COR-L47 (cell line): ENCODE data around the gene TAF11.
"Not testable (repeated sequence)": the region's sequence is repeated elsewhere in the genome, so short reads cannot be mapped to it uniquely, and the experiment has no call there.

Source experiments
- DNase-seq: peaks from one replicate; lab custom pipeline; 2025; lab: John Stamatoyannopoulos, UW

The TAF11 gene

DNA sequence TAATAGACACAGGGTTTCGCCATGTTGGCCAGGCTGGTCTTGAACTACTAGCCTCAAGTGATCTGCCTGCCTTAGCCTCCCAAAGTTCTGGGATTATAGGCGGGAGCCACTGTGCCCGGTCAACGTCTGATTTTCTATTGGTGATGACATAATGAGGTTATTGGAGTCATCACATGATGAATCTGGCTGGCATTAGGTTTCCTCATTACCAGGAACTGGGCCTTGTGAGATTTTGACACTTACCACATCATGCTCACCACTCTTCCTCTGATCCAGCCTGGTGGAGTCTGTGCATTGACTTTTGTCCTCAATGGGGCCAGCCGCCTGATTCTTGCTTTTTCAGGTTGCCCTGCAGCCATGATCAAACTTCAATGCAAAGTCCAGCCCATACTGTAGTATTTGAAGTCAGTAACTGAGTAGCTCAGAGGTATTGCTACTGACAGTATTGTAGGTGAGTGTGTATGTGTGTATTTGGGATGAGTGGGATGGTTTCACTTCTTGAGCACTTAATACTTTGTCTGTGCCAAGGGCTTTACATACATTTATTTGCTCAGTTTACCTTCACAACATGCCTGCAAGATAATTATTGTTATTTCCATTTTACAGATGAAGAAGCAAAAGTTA lies 17.3 kb upstream of the TAF11 start:
- DNase-seq = no peak

DNA sequence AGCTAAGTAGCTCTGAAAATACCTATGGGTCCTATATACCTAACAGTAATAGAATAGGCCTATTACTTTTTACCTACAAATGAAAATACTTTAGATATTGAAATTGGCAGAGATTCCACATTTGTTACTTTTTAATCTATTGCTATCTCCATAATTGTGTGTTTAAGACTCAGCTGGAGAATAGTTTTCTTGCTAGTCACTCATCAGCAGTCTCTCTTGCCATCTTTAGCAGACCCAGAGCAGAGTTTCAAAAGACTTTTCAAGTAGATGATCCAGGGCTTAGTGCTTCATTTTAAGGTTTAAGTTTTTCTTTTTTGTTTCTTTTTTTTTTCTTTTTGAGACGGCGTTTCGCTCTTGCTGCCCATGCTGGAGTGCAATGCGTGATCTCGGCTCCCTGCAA lies 14.1 kb upstream of the TAF11 start:
- no peak for DNase-seq

DNA sequence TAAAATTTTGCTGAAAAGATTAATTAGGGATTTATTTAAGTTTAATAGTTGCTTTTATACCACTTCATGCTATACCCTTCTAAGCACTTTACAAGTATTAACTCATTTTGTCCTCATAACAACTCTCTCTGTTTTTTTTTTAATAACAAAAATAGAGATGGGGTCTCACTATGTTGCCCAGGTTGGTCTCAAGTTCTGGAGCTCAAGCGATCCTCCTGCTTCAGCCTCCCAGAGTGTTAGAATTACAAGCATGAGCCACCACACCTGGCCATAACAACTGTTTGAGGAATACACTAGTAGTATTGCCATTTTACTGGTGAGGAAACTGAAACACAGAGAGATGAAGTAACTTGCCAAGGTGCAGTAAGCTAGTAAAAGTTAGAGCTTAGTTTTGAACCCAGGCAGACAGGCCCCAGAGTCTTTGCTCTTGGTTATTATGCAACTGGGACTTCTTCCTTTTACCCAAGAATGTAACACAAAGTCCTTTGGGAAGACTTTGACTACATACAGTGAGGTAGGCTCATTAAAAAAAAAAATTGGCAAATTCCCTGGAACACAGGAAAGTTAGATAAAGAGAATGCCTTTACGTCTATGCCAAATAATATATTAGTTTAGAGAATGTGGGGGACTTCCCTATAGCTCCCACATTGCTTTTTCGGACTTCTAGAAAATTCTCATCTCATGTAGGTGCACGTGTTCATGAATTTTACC lies 12.6 kb upstream of the TAF11 start:
- DNase-seq = no peak

GRCh38 chr6:34899748-34900147 lies 11.9 kb upstream of the TAF11 start:
- DNase-seq = not testable (repeated sequence)

DNA sequence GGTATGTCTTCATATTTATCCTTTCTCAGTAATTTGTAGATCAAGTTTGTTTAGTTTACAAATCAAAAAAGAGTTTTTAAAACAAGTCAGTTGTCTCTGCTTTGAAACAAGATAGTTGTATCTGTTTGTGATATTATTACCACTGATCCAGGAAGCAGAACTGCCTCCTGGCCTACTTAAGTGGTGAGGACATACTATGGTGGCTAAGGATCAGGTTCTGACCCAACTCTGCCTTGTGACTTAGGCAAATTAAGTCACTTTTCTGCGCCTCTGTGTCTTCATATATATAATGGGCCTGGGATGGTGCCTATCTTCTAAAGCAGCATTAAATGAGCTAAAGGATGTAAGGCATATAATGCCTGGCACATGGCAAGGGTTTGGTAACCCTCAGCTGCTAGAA lies 9.9 kb upstream of the TAF11 start:
- DNase-seq = no peak

DNA sequence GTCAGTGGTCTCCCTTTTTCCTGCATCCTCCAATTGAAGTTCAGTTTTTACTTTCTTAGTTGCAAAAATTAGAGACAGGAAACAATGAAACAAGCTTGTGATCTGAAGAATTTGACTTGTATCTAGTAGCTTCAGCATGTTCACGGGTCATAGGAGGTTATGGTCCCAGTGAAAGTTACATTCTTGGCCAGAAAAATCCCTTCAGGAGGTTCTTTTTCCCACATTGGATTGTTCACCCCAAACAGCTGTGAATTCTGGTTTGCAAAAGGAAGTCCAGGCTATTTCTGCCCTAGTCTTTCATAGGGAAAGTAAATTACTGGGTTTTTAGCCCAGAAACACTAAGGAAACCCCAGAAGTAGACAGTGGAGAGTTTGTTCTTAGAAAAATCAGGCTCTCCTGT lies 9.3 kb upstream of the TAF11 start:
- DNase-seq = no peak

GRCh38 chr6:34894693-34895092 lies 6.9 kb upstream of the TAF11 start:
- no peak for DNase-seq

DNA sequence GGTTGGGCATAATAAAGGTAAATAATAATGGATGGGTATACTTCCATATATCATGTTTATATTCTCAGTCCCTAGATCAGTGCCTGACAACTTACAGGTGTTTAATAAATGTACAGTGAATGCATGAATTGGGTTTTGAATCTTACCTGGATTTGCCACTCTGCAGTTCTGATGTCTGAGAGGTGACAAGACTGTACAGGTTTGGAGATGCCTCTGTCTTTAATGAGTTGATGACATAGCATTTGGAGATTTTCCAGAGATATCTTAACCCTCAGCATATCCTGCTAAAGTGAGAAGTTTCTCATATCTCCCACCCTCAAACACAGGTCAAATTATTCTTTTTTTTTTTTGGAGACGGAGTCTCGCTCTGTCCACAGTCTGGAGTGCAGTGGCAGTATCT lies 3.5 kb upstream of the TAF11 start:
- DNase-seq = no peak

DNA sequence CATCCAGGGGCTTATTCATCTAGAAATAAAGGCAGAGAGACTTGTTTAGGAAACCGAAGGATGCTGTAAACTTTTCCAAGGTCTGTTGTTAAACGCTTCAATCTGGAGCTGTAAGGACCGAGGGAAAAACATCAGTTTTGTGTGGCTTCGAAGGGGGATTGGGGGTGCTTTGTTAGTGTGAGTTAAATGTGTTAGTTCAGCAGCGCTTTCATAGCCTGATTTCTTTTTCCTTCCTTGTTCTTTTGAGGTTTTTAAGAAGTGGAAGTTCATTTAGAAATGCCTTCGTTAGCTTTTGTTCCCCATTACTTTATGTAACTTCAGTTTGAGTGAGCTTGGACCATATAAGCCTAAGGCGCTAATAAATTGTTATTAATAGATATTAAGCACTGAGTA lies 2.7 kb upstream of the TAF11 start:
- DNase-seq = no peak

GRCh38 chr6:34888874-34889555 lies 1.2 kb upstream of the TAF11 start, which contains the start of gene ANKS1A:
Gene ANKS1A, plus strand, starts transcription at chr6:34889255. Its CDS starts 148 bp downstream, at chr6:34889403.
- DNase-seq = peak; percentile 81

GRCh38 chr6:34888514-34888856 lies 643 bp upstream of the TAF11 start:
- DNase-seq = no peak

DNA sequence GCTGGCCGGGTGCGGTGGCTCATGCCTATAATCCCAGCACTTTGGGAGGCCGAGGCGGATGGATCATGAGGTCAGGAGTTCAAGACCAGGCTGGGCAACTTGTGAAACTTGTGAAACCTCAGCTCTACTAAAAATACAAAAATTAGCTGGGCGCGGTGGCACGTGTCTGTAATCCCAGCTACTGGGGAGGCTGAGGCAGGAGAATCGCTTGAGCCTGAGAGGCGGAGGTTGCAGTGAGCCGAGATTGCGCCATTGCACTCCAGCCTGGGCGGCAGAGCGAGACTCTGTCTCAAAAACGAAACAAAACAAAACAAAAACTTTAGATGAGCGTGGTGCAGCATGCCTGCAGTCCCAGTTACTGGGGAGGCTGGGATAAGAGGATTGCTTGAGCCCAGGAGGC lies 2.0 kb downstream of the TAF11 start:
- not testable (repeated sequence) for DNase-seq

DNA sequence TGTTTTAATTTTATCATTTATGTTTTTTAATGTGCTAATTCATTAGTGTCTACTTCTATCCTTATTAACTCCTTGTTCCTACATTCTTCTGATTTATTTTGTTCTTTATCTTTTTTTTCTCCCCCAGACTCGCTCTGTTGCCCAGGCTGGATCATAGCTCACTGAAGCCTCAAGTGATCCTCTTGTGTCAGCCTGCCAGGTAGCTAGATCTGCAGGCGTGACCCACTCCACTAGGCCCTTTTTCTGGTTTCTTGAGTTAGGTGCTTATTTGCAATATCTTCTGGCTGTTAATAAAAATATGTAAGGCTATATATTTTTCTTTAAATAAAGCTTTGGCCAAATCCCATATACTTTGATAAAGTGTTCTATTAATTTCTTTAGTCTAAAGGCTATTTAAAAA lies 2.8 kb downstream of the TAF11 start:
- no peak for DNase-seq

GRCh38 chr6:34884073-34884472 lies 3.8 kb downstream of the TAF11 start:
- DNase-seq = not testable (repeated sequence)

DNA sequence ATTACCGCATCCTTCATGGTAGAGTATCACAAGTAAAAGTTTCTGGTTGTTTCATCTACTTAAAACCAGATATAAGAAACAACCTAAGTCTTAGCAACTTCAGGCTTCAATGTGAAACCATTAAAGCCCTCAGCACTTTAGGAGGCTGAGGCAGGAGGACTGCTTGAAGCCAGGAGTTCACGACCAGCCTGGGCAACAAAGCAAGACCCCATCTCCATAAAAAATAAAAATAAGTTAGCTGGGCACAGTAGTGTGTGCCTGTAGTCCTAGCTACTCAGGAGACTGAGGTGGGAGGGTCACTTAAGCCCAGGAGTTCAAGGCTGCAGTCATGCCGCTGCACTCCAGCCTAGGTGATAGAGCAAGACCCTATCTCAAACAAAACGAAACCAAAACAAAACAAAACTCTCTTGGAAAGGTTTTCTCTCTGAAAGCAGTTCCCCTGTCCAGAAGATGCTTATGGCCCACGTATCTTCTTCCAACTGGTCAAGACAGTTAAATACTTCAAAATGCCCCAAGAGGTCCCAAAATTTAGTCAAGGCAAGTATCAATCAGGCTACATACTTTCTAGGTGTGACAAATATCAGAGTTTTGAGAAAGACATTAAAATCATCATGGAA lies 9.9 kb downstream of the TAF11 start:
- DNase-seq = no peak

DNA sequence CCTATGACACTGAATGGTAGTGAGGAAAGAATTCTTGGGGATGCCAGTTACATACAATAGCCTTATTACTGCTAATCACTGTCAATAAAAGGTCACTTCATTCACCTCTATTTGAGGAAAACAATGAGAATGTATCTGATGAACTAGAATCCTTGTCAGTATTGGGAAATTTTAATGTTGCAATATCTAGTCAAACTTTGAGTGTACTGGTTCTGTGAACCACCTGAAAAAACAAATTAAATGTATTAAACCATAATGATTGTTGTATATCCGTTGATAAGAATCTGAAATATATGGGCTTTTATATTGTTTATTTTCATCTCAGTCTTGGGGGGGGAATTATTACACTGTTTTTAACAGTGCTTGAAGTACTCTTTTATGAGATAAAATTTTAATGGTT lies 10.6 kb downstream of the TAF11 start:
- no peak for DNase-seq

GRCh38 chr6:34876472-34876871 lies 11.4 kb downstream of the TAF11 start:
- no peak for DNase-seq

GRCh38 chr6:34875292-34876213 lies 12.3 kb downstream of the TAF11 start:
- no peak for DNase-seq

DNA sequence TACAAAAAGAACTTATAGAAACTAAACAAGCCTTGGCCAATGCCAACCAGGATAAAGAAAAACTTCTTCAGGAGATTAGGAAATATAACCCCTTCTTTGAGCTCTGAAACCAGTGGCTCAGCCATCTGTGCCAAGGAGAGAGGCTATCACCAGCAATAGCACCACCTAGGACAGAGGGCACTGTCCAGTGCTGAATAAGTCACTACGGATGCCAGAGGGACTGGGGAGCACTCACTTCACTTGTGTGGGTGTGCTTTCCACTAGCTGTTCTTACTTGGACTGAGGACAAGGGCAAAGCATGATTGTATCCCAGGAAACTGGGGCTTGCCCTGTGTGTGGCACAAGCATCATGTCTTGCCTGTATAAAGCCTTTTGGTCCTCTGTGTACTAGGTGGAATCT lies 15.5 kb downstream of the TAF11 start:
- DNase-seq = no peak

- no peak for DNase-seq
These were observed 16.0 kb downstream of the TAF11 start for GRCh38 chr6:34871853-34872252.

DNA sequence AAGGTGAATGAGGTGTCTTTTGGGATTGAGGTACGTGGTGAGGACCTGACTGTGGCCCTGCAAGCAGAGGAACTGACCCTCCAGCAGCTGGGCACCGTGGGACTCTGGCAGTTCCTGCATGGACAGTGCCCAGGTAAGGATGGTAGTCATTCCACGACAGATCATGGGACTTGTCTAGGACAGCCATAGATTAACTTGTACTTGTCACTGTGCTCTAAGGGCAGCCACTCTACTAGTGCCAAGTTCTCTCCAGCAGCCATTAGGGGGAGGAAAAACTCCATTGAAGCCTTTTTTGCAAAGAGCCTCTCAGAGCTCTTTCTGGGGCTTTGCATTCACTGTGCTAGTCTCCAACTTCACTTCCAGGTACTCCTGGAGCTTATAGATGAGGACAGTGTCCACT lies 20.4 kb downstream of the TAF11 start:
- no peak for DNase-seq

DNA sequence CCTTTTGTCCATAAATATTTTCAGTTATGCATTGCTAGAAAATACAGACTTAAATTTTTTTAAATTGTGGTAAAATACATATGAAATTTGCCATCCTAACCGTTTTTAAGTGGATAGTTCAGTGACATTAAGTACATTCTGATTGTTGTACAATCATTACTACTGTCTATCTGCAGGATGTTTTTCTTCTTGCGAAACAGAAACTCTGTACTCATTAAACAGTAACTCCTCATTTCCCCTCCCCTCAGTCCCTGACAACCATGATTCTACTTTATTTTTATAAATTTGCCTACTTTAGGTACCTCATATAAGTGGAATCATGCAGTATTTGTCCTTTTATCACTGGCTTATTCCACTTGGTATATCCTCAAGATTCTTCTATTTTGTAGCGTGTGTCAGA lies 21.3 kb downstream of the TAF11 start:
- no peak for DNase-seq
